Activated naive CD4-positive, alpha-beta T cell treated with anti-CD3 and anti-CD28 coated beads, Interleukin-2, amount 50 U/mL, for 24 hours (primary cell): ENCODE measurements around the gene SFRP5.

ENCODE experiments used
- H3K27ac Mint-ChIP-seq: one replicate; pipeline ENCODE4 v1.8.0; 2021; ENCODE audit warnings: mild to moderate bottlenecking, mixed read lengths
- H3K27me3 Mint-ChIP-seq: one replicate; pipeline ENCODE4 v1.8.0; 2021; ENCODE audit warnings: mixed read lengths
- H3K36me3 Mint-ChIP-seq: one replicate; pipeline ENCODE4 v1.8.0; 2021; ENCODE audit warnings: mixed read lengths
- H3K4me1 Mint-ChIP-seq: one replicate; pipeline ENCODE4 v1.8.0; 2021; ENCODE audit warnings: mixed read lengths
- H3K4me3 Mint-ChIP-seq: one replicate; pipeline ENCODE4 v1.8.0; 2021; ENCODE audit warnings: mild to moderate bottlenecking, mixed read lengths
- H3K9me3 Mint-ChIP-seq: one replicate; pipeline ENCODE4 v1.8.0; 2021; ENCODE audit warnings: mixed read lengths

The SFRP5 gene

DNA sequence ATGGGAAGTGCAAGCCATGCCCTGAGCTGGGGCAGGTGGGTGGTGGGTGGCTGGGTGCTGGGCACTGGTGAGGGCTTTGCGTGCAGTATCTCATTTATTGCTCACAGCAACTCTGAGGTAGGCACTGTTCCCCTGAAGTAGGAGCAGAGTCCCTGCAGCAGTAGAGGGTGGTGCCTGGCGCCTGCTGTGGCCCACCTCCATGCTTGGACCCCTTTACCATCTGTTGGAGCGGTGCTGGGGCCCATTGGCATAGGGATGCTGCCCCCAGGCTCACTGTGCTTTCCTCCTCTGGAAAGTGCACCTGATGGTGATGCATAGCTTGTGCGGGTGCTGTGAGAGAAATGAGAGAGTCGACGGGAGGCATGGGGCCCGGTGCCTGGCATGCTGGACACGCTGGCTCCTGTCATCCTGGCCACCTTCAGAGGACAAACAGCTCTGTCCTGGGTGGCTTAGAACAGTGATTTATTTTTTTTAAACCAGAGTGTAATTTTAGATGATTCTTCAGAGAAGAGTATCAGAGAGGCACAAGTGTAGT is 10.4 kb downstream of the SFRP5 start:
- H3K4me1 Mint-ChIP-seq, result peaks cover 5% of the 10 kb centered on the region
- H3K4me3 Mint-ChIP-seq, result no peak overlapping the region
- H3K36me3 Mint-ChIP-seq, result peaks cover 5% of the 10 kb centered on the region
- H3K9me3 Mint-ChIP-seq, result no peaks in the 10 kb centered on the region
- H3K27me3 Mint-ChIP-seq, result no peaks in the 10 kb centered on the region
- no peak overlapping the region for H3K27ac Mint-ChIP-seq

DNA sequence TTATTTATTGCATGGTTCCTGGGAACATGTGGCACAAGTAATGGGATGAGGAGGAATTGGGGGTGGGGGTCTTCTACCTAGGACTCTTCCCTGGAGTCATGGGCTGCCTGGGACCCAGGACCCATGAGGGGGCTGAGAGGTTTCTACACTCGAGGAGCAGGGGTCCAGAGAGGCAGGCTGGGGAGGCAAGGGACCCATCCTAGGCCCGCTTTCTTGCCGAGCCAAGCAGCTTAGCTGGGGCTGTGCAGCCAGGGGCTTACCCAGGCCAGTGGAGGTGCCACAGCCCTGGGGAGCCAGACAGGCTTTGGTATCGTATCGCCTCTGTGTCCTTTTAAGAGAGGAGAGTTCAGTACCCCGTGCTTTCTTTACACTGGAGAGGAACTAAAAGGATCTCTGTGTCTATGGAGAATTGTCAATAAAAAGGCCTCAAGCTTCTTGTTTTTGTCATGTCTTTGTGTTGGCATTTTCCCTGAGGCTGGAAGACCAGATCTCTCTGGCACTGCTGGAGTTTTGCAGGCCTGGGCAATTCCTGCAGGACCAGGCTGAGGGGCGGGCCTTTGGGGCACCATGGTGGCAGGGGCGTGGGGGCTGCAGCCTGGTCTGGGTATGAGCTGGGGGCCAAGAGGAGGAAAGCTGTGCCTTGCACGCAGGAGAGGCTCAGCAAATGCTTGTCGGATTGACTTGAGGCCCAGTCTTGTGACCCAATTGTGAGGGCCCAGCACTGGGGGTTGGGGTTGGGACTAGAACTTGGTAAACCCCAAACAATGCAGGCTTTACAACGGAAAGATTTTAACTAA is 11.1 kb downstream of the SFRP5 start:
- peaks cover 5% of the 10 kb centered on the region for H3K4me1 Mint-ChIP-seq
- H3K9me3 Mint-ChIP-seq, result no peaks in the 10 kb centered on the region
- H3K27ac Mint-ChIP-seq, result no peak overlapping the region
- H3K27me3 Mint-ChIP-seq, result no peaks in the 10 kb centered on the region
- H3K36me3 Mint-ChIP-seq, result peaks cover 5% of the 10 kb centered on the region
- no peak overlapping the region for H3K4me3 Mint-ChIP-seq

DNA sequence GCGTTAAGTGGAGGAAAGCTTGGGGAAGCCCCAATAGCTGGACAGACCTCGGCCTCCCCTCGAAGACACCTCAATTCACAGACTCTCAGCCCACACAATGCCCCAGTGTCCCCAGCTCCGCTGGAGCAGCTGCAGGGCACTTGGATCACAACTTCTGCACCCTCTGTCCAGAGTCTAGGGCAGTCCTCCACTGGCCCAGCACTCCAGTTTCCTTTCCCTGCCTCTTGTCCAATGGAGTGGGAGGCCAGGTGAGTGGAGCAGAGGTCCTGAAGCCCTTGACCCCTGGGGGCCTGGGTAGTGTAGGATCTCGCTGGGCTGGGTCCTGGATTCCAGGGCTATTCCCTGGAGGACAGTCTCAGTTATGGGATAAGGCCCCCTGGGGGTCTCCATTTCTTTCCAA is 11.9 kb downstream of the SFRP5 start:
- H3K4me3 Mint-ChIP-seq, result no peak overlapping the region
- no peaks in the 10 kb centered on the region for H3K9me3 Mint-ChIP-seq
- H3K27me3 Mint-ChIP-seq, result no peaks in the 10 kb centered on the region
- peaks cover 5% of the 10 kb centered on the region for H3K4me1 Mint-ChIP-seq
- H3K36me3 Mint-ChIP-seq, result peaks cover 7% of the 10 kb centered on the region
- no peak overlapping the region for H3K27ac Mint-ChIP-seq

DNA sequence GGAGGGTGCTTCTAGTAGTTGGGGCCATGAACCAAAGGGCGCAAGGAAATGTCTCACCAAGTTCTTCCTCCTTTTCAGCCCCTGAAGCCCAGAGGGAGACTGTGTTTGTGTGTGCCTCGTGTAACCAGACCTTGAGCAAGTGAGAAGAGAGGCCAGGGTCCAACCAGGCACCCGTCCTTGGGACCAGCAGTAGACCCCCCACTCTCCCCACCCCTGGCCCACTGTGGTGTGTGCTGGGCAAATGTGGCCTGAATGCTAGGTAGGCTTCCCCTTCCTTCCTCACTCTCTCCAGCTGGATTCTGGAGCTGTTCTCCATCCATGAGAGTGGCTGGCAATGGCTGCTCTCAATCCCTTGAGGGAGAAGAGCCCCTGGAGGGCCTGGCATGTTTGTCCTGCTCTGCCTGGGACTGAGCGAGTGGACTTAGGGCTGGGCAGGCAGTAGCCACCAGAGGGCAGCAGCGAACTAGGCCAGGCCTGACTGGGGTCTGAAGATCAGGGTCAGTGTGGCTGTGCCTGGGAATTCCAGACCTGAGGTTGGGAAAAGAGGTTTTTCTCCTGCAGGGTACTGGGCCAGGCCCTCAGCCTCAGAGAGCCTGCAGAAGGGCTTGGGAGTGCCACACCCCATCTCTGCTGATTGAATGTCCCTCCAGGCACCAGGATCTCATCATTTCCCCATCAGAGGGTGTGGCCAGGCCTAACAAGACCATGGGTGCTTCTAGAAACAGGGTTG is 12.5 kb downstream of the SFRP5 start:
- H3K4me1 Mint-ChIP-seq, result peaks cover under 1% of the 10 kb centered on the region

DNA sequence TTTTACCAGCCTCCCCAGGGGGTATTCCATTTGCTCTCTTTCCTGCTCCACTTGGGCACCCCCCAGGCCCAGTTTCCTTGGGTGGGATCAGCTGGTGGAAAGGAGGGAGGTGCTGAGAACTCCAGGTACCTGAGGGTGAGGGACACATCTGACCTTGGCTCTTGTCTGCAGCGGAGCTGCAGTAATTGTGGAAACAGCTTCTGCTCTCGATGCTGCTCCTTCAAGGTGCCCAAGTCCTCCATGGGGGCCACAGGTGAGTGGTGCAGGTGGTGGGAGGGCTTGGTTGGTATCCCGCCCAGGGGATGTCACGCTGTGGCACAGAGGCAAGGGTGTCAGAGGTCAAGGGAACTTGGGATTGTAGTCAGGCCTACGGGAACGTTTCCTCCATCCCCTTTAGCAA is 14.3 kb downstream of the SFRP5 start:
- Mint-ChIP-seq H3K4me1 (no peaks in the 10 kb centered on the region), H3K9me3 (no peaks in the 10 kb centered on the region), H3K4me3 (no peak overlapping the region), H3K27me3 (no peaks in the 10 kb centered on the region), H3K36me3 (peaks cover 7% of the 10 kb centered on the region), H3K27ac (no peak overlapping the region)

More for the DNA sequence above, 12.5 kb downstream of the SFRP5 start:
- H3K27me3 Mint-ChIP-seq, result no peaks in the 10 kb centered on the region
- no peaks in the 10 kb centered on the region for H3K9me3 Mint-ChIP-seq
- H3K36me3 Mint-ChIP-seq, result peaks cover 6% of the 10 kb centered on the region
- H3K4me3 Mint-ChIP-seq, result no peak overlapping the region
- no peak overlapping the region for H3K27ac Mint-ChIP-seq

DNA sequence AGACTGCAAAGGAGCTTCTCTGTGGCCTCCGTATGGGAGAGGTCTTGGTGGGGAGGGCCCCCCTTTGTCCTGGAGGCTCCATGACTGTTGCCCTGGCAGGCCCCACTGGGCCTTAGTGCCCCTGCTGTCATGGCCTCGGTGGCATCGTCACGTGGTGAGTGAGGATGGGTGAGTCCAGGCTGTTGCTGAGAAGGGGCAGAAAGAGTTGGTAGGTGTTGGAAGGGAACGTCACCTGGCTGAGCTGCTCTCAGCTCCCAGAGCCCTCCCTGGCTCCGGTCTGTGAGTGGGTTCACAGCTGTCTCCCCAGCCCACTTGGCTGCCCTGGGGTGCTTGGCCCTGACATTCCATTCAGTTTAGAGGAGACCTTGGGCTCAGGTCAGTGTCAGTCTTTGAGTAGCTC is 16.1 kb downstream of the SFRP5 start:
- H3K4me1 Mint-ChIP-seq, result no peaks in the 10 kb centered on the region
- H3K27ac Mint-ChIP-seq, result no peak overlapping the region
- H3K4me3 Mint-ChIP-seq, result no peak overlapping the region
- H3K27me3 Mint-ChIP-seq, result no peaks in the 10 kb centered on the region
- no peaks in the 10 kb centered on the region for H3K9me3 Mint-ChIP-seq
- H3K36me3 Mint-ChIP-seq, result peaks cover 13% of the 10 kb centered on the region

DNA sequence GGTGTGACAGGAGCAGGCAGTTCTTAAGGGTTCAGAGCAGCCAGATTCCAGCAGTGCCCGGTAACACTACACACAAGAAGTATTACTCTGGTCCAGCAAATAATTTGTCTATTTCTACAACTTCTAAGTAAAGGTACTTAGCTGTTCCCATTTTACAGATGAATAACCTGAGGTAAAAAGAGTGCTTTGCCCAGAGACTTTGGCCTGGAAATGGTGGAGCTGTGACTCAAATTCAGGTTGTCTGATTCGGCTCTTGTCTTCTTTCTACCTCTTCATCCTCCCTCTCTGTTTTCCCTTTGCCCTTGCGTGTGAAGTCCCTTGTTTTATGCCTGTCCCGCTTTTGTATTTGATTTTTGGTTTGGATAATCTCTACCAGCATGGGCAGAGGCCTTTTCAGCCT is 17.1 kb downstream of the SFRP5 start:
- no peak overlapping the region for H3K4me3 Mint-ChIP-seq
- H3K36me3 Mint-ChIP-seq, result peaks cover 13% of the 10 kb centered on the region
- H3K4me1 Mint-ChIP-seq, result no peaks in the 10 kb centered on the region
- H3K27me3 Mint-ChIP-seq, result no peaks in the 10 kb centered on the region
- H3K9me3 Mint-ChIP-seq, result no peaks in the 10 kb centered on the region
- peak overlapping the region; percentile 46 for H3K27ac Mint-ChIP-seq

DNA sequence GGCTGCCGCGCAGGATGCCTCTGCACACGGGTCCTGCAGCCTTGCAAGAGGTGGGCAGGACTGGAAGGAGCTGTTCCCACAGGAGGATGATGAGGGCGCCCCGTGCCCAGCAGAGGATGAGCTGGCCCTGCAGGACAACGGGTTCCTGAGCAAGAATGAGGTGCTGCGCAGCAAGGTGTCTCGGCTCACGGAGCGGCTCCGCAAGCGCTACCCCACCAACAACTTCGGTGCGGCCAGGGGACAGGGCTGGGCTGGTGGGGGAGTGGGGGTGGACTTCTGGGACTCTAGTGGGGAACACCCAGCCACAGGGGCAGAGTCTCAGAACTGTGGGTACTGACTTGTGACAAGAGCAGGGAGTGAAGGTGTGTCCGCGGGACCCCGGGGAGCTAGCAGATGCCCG is 18.8 kb downstream of the SFRP5 start:
- no peaks in the 10 kb centered on the region for H3K9me3 Mint-ChIP-seq
- H3K4me3 Mint-ChIP-seq, result no peak overlapping the region
- no peaks in the 10 kb centered on the region for H3K27me3 Mint-ChIP-seq
- H3K36me3 Mint-ChIP-seq, result peaks cover 16% of the 10 kb centered on the region
- H3K27ac Mint-ChIP-seq, result no peak overlapping the region
- H3K4me1 Mint-ChIP-seq, result no peaks in the 10 kb centered on the region

DNA sequence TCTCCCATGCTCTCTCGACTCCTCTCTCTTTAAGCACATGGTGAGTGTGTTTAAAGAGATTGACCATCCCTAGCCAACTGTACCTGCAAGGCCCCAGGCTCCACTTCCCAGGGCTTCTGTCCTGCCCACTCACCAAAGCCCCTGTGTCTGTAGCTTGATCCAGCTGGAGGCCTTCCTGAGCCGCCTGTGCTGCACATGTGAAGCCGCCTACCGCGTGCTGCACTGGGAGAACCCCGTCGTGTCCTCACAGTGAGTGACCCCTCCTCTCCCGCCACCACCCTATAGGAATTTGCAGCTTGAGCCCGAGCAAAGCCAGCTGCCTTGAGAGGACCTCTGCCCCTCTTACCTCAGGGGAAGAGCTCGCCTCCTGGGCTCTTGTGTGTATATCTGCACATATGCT is 23.7 kb downstream of the SFRP5 start:
- Mint-ChIP-seq H3K27me3 (no peaks in the 10 kb centered on the region), H3K4me3 (no peak overlapping the region), H3K36me3 (peaks cover 22% of the 10 kb centered on the region), H3K27ac (no peak overlapping the region), H3K4me1 (peaks cover 17% of the 10 kb centered on the region), H3K9me3 (no peaks in the 10 kb centered on the region)

DNA sequence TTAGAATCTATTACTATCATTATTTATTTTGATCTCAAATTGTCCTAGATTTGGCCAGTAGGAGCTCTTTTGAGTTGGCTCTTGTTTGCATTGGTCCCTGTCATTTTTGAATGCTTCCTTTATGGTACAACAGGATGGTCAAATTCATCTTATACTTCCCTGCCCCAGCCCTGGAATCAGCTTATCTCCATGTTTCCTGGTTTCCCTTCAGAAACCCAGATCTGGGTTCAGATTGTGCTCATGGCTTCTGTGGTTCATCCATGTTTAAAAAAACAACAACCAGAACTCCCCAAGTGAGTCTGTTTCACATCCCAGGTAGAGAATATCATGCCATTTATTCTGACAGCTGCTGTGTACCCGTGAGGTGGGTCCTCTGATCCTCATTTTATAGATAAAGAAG is 24.2 kb downstream of the SFRP5 start:
- Mint-ChIP-seq H3K4me1 (peaks cover 17% of the 10 kb centered on the region), H3K36me3 (peaks cover 22% of the 10 kb centered on the region), H3K27me3 (no peaks in the 10 kb centered on the region), H3K4me3 (no peak overlapping the region), H3K9me3 (no peaks in the 10 kb centered on the region), H3K27ac (no peak overlapping the region)

DNA sequence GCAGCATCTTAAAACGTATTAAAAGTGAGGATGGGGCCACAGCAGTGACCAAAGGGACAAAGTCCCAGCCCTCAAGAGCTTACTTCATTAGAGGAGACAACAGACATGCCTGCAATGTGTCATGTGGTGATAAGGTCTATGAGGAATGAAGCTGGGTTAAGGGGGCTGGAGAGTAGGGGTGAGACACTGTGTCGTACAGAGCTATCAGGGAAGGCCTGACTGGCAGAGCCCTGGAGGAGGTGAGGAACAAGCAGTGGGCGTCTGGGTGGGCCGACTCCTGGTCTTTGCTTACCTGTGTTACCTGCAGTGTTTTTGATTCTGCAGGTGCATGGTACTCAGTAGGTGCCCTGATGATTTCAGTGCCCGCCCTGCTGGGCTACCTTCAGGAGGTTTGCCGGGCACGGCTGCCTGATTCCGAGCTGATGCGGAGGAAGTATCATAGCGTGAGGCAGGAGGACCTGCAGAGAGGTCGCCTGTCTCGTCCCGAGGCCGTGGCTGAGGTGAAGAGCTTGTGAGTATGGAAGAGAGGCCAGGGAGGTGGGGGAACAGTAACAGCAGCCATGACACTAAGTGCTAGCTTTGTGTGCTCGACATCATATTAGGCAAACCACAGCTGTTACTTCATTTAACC is 27.3 kb downstream of the SFRP5 start:
- peaks cover 41% of the 10 kb centered on the region for H3K4me1 Mint-ChIP-seq
- H3K27me3 Mint-ChIP-seq, result no peaks in the 10 kb centered on the region
- no peak overlapping the region for H3K4me3 Mint-ChIP-seq
- no peak overlapping the region for H3K27ac Mint-ChIP-seq
- H3K9me3 Mint-ChIP-seq, result no peaks in the 10 kb centered on the region
- H3K36me3 Mint-ChIP-seq, result peaks cover 21% of the 10 kb centered on the region

DNA sequence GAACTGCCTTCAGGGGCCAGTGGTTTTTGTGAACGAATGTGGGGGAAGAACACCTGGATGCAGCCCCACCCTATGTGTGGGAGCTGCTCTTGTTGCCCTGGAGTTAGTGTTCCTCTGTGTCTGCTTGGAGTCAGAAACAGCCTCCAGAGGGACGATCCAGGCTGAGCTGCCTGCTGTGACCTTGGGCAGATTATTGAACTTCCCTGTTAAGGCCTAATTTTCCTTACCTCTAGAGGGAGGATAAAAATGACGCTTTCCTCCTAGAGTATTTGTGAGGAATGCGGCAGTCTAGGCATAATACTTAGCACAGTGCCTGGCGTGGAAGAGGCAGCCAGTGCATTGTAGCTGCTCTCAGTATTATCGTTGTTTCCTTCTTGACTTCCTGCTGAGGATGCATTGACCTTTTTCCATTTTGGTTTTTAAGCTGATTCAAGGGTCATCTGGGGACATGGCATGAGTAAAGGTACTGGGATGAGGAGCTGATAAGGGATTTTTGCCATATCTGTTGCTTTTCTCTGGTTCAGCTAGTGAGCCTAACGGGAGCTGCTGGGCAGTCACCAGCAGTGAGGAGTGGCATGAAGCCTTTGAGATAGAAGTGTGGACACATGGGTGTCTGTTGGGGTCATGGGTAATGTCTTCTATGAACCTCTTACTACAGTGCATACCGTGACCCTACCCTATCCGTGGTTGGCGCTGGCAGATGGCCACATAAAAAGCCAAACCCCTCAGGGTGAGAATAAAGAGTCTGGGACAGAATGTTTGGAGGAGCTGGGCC is 28.4 kb downstream of the SFRP5 start:
- Mint-ChIP-seq H3K27me3 (no peaks in the 10 kb centered on the region), H3K9me3 (no peaks in the 10 kb centered on the region), H3K27ac (no peak overlapping the region), H3K4me3 (no peak overlapping the region), H3K4me1 (peaks cover 47% of the 10 kb centered on the region), H3K36me3 (peaks cover 20% of the 10 kb centered on the region)

DNA sequence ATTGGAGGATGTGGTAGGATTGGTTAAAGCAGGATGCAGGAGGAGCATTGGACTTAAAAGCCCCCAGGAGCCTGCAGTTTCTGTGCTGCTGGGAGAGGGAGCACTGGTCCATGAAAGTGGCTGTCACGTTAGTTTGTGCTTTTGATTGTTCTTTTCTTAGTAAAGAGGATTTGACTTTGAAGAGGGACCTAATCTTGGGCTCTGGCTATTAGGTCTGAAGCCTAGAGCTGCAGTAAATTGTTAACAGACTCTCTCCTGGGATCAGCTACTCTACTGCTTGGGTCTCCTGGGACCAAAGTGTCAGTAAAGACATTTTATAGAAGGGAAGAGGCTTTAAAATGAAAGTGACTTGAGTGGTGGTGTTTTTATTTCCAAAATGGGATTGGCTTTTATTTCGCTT is 31.2 kb downstream of the SFRP5 start:
- H3K4me3 Mint-ChIP-seq, result no peak overlapping the region
- H3K36me3 Mint-ChIP-seq, result peaks cover 10% of the 10 kb centered on the region
- H3K9me3 Mint-ChIP-seq, result no peaks in the 10 kb centered on the region
- H3K27ac Mint-ChIP-seq, result no peak overlapping the region
- H3K4me1 Mint-ChIP-seq, result peaks cover 69% of the 10 kb centered on the region
- no peaks in the 10 kb centered on the region for H3K27me3 Mint-ChIP-seq

DNA sequence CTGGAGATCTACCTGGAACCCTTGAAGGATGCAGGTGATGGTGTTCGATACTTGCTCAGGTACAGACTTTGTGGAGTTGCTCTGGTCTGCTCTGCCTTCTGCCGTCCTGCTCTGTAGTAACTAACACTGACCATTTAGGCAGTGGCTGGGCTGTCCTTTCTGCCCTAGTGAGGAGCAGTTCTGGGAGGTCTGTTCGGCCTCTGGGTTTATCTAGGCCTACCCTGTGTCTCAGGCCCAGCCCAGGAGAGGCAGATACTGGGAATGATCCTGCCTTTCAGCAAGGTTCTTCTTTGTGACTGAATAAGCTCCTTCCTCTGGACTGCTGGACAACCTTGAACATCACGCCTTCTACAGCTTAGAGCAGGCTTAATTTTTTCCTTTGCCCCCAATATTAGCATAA is 33.2 kb downstream of the SFRP5 start:
- Mint-ChIP-seq H3K4me3 (peak overlapping the region; percentile 91), H3K27me3 (no peaks in the 10 kb centered on the region), H3K27ac (no peak overlapping the region), H3K36me3 (peaks cover 5% of the 10 kb centered on the region), H3K9me3 (no peaks in the 10 kb centered on the region), H3K4me1 (peaks cover 56% of the 10 kb centered on the region)

DNA sequence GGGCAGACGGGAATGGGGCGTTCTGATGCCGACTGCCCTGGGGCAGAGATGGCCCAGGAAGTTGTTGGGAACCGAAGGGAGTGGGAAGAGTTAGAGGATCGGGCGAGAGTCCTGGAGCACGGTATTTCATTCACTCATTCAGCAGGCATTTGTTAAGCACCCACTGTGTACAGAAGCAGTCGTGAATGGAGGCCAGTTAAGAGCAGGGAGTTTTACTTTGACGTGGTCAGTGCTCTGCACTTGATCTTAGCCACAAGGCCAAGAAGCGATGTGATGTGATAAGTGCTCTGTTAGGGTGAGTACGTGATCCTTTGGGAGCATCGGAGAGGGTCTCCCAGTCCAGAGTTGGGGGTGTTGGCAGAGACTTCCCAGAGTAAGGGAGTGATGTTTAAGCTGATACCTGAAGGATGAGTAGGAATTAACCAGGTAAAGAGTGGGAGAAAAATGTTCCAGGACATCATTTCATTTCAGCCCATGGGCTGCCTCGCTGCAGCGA is 34.0 kb downstream of the SFRP5 start:
- H3K27ac Mint-ChIP-seq, result peak overlapping the region; percentile 82
- H3K4me3 Mint-ChIP-seq, result peak overlapping the region; percentile 91
- H3K36me3 Mint-ChIP-seq, result peaks cover 5% of the 10 kb centered on the region
- H3K27me3 Mint-ChIP-seq, result no peaks in the 10 kb centered on the region
- peaks cover 53% of the 10 kb centered on the region for H3K4me1 Mint-ChIP-seq
- no peaks in the 10 kb centered on the region for H3K9me3 Mint-ChIP-seq
